ENCODE results near the gene MAP3K21.

GRCh38 chr1:233331676-233332519, 4.4 kb downstream of the MAP3K21 start:
- TF ChIP-seq EZH2 (IDR thresholded peaks at IDR 0.05; ENCODE audit: low read length) (no peak), CTCF (optimal IDR thresholded peaks at IDR 0.05 in 1 of 3, IDR thresholded peaks at IDR 0.05 in 1 of 3, conservative IDR thresholded peaks at IDR 0.05 in 1 of 3; ENCODE audit: extremely low read depth in 1 of 3, insufficient read depth in 2 of 3, low read length in 3 of 3) (no peak)

Data from keratinocyte (primary cell).